Breast epithelium (tissue), 4 donors: Measurements from ENCODE around the gene DNAH17. TPM values are rescaled to one million over a fixed set of nuclear protein-coding genes. Genes with fewer than 3 reads are reported as not detected.

Experiments used
- DNase-seq, 2 donors: peaks; one replicate each; pipeline ENCODE4 v3.0.0-alpha.2; 2019; ENCODE audit warnings: low spot score in 2 of 2
- H3K27ac ChIP-seq, 2 donors: fragments of 200-600 bp; sonication (generic) in 1 of 2; one replicate each; pipeline ENCODE4 v1.5.1; 2016 to 2019; ENCODE audit warnings: mild to moderate bottlenecking in 1 of 2
- H3K27me3 ChIP-seq, 2 donors: fragments of 200-600 bp; sonication (generic) in 1 of 2; one replicate each; pipeline versions ENCODE4 v1.5.1 to v1.6.0; 2017 to 2019; ENCODE audit warnings: control low read depth in 1 of 2, mild to moderate bottlenecking in 1 of 2
- H3K36me3 ChIP-seq: fragments of 200-600 bp; one replicate; pipeline ENCODE4 v1.5.1; 2019
- H3K4me1 ChIP-seq, 2 donors: fragments of 200-600 bp; sonication (generic); one replicate each; pipeline ENCODE4 v1.5.1; 2016 to 2019; ENCODE audit warnings: control low read depth in 1 of 2
- H3K4me3 ChIP-seq, 3 donors: fragments of 200-600 bp; sonication (generic); 1 replicate in 2 of 3; 2 replicates in 1 of 3; pipeline ENCODE4 v1.5.1; 2016 to 2019; ENCODE audit warnings: mild to moderate bottlenecking in 3 of 3, moderate library complexity in 2 of 3
- H3K9me3 ChIP-seq, 2 donors: fragments of 200-600 bp; sonication (generic) in 1 of 2; one replicate each; pipeline ENCODE4 v1.5.1; 2016 to 2019; ENCODE audit warnings: control low read depth in 1 of 2
- POLR2A ChIP-seq: fragments of 450-650 bp; IDR thresholded peaks from one replicate; pipeline ENCODE4 v1.6.1; 2016; ENCODE audit warnings: antibody characterized with exemption, mild to moderate bottlenecking, moderate library complexity
- POLR2AphosphoS5 ChIP-seq, 3 donors: sonication (generic); formaldehyde crosslinking; IDR thresholded peaks; one replicate each; pipeline ENCODE4 v1.6.1; 2017; ENCODE audit warnings: antibody characterized with exemption in 3 of 3
- intact Hi-C: fragments of 100-400 bp; cut with DNase I; formaldehyde crosslinking; loops from one replicate; pipeline ENCODE4 v1.15.1; 2023; ENCODE audit warnings: low total_unique reads
- total RNA-seq, 3 donors: library from RNA; depleted of rRNA; stranded (reverse); fragments of >200 nt; gene quantifications; one replicate each; pipeline ENCODE4 v1.1.0, GENCODE V29; 2016
- TF ChIP-seq, protein P1 (sequence below), 3 donors: fragments of 450-650 bp; IDR thresholded peaks; one replicate each; pipeline ENCODE4 v1.5.1; 2016 to 2017; ENCODE audit warnings: antibody characterized with exemption in 3 of 3, mild to moderate bottlenecking in 3 of 3, moderate library complexity in 3 of 3

Gene DNAH17
- total RNA-seq, 3 donors from 2014 or later: 0.15 to 0.33 TPM; not detected in 1

DNA sequence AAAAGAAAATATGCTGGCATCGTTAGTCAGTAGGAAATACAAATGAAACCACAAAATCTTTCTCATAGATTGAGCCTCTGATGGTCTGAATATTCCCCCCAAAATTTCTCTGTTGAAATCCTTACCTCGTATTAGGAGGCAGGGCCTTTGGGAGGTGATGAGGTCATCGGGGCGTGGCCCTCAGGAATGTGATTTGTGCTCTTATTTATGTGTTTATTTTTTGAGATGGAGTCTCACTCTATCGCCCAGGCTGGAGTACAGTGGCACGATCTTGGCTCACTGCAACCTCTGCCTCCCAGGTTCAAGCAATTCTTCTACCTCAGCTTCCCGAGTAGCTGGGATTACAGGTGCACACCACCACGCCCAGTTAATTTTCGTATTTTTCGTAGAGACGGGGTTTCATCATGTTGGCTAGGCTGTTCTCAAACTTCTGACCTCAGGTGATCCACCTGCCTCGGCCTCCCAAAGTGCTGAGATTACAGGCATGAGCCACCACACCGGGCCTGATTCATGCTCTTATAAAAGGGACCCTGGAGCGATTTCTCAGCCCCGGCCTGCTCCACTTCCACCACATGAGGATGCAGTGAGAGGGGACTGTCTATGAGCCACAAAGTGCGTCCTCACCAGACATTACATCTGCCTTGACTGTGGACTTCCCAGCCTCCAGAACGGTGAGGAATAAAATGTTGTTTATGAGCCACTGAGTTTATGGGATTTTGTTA lies 53.1 kb downstream of the DNAH17 start:
- H3K27ac ChIP-seq: no peak overlapping the region
- TF ChIP-seq POLR2AphosphoS5 (IDR thresholded peaks at IDR 0.05) (no peak), POLR2A (no peak)
- TF ChIP-seq, protein P1, sequence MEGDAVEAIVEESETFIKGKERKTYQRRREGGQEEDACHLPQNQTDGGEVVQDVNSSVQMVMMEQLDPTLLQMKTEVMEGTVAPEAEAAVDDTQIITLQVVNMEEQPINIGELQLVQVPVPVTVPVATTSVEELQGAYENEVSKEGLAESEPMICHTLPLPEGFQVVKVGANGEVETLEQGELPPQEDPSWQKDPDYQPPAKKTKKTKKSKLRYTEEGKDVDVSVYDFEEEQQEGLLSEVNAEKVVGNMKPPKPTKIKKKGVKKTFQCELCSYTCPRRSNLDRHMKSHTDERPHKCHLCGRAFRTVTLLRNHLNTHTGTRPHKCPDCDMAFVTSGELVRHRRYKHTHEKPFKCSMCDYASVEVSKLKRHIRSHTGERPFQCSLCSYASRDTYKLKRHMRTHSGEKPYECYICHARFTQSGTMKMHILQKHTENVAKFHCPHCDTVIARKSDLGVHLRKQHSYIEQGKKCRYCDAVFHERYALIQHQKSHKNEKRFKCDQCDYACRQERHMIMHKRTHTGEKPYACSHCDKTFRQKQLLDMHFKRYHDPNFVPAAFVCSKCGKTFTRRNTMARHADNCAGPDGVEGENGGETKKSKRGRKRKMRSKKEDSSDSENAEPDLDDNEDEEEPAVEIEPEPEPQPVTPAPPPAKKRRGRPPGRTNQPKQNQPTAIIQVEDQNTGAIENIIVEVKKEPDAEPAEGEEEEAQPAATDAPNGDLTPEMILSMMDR (IDR thresholded peaks at IDR 0.05): no peak

DNA sequence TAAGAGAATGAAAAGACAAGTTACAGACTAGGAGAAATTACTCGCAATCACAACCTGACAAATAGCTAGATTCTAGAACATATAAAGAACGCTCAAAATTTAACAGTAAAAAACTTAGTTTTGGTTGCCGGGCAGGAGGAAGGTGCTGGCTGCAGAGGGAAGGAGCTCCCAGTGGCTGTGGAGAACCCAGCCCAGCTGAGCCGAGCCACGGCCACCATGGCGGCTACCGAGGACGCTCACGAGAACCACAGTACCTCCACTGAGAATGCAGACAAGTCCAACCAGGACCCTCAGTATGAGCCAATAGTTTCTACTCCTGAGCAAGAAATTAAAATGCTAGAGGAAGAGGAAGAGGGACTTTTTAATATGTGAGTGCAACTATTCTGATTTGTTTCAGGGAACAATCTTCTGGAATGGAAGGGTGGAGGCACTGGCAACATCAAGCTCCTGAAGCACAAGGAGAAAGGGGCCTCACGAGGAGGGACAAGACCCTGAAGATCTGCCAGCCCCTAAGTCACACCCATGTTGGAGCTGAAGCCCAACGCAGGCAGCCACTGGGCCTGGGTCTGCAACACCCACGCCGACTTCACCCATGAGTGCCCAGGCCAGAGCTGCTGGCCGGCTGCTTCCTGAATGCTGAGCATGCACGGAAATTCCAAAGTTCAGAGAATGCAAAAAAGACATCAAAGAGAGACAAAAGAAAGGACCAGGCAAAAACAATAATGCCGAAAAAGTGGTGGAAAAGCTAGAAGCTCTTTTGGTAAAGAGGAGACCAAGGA lies 55.0 kb downstream of the DNAH17 start:
- Histone ChIP-seq H3K4me1 (no peaks in the 10 kb centered on the region), H3K27me3 (no peaks in the 10 kb centered on the region), H3K27ac (no peak overlapping the region), H3K4me3 (no peak overlapping the region), H3K9me3 (no peaks in the 10 kb centered on the region), H3K36me3 (no peaks in the 10 kb centered on the region)
- TF ChIP-seq POLR2AphosphoS5 (IDR thresholded peaks at IDR 0.05) (no peak), POLR2A (no peak)
- TF ChIP-seq, protein P1 (IDR thresholded peaks at IDR 0.05): no peak
- intact Hi-C loops: no loop called here
- no peak for DNase-seq

More for the DNA sequence above, 53.1 kb downstream of the DNAH17 start:
- Histone ChIP-seq H3K4me3 (no peak overlapping the region), H3K27me3 (no peaks in the 10 kb centered on the region), H3K36me3 (no peaks in the 10 kb centered on the region), H3K9me3 (no peaks in the 10 kb centered on the region), H3K4me1 (no peaks in the 10 kb centered on the region)
- intact Hi-C loops: no loop called here
- DNase-seq: no peak

DNA sequence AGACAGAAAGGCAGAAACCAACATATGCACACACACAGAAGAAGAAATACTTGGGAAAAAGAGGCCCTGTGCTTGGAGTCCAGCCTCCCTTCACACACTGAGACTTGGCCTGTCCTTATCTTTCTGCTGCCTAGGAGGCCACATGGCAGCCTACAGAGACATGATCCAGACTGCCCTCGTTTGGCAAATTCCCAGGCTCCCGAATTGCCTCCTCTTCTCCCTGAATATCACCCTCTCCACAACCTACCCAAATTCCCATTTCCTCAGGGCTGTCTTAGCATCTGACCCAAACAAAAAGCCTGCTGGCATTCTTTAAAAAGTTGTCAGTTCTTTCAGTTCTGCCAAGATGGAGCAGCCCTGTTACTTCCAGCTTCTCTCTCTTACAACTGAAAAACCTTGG lies 59.8 kb downstream of the DNAH17 start:
- Histone ChIP-seq H3K36me3 (no peaks in the 10 kb centered on the region), H3K27ac (no peak overlapping the region), H3K27me3 (no peaks in the 10 kb centered on the region), H3K4me3 (no peak overlapping the region), H3K4me1 (no peaks in the 10 kb centered on the region), H3K9me3 (no peaks in the 10 kb centered on the region)
- no peak for DNase-seq
- TF ChIP-seq, protein P1 (IDR thresholded peaks at IDR 0.05): no peak
- TF ChIP-seq POLR2A (no peak), POLR2AphosphoS5 (IDR thresholded peaks at IDR 0.05) (no peak)
- intact Hi-C loops: no loop called here

DNA sequence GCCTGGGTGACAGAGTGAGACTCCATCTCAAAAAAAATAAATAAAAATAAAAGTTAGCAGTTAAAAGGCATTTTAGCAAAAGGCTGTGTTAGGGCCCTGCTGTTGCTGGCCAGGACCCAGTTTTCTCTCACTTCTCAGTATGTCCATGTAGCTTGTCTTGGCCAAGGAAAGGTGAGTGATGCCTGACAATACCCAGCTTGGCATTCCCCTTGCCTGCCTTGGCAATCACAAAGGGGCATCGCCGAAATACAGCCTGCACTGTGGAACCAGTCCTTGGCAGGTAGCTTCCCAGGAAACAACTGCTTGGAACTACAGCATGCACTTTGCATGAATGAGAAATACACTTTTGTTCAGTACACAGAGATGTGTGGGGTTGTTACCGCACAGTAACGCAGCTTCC lies 61.7 kb downstream of the DNAH17 start:
- intact Hi-C loops: no loop called here
- DNase-seq: no peak
- Histone ChIP-seq H3K27me3 (no peaks in the 10 kb centered on the region), H3K27ac (no peak overlapping the region), H3K36me3 (no peaks in the 10 kb centered on the region), H3K4me3 (no peak overlapping the region), H3K4me1 (no peaks in the 10 kb centered on the region), H3K9me3 (no peaks in the 10 kb centered on the region)
- TF ChIP-seq POLR2AphosphoS5 (IDR thresholded peaks at IDR 0.05) (no peak), POLR2A (no peak)
- TF ChIP-seq, protein P1 (IDR thresholded peaks at IDR 0.05): no peak

DNA sequence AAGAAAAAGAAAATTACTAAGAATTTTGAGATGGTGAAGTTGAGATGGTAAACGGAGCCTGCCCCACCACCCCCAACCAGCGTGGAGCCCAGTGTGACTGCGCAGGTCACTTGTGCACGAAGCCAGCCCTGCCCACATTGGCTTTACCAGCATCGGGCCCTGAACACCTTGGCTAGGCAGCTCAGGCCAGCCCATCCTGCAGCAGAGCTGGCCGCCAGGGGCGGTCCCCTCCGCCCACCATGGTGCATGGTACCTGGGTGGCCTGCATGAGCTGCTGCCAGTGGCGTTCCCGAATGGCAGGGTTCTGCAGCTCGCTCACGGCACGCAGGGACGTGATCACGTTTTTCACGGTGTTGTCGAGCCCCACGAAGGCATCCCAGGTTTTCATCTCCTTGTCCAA lies 62.7 kb downstream of the DNAH17 start:
- H3K27me3 ChIP-seq: no peaks in the 10 kb centered on the region
- no peaks in the 10 kb centered on the region for H3K4me1 ChIP-seq
- H3K4me3 ChIP-seq: no peak overlapping the region
- H3K27ac ChIP-seq: no peak overlapping the region
- intact Hi-C loops: no loop called here
- H3K9me3 ChIP-seq: no peaks in the 10 kb centered on the region
- TF ChIP-seq, protein P1 (IDR thresholded peaks at IDR 0.05): no peak
- TF ChIP-seq POLR2A (no peak), POLR2AphosphoS5 (IDR thresholded peaks at IDR 0.05) (no peak)
- no peaks in the 10 kb centered on the region for H3K36me3 ChIP-seq
- no peak for DNase-seq
